Kidney epithelial cell (primary cell): Measurements from ENCODE around the gene ZNF774. TPM values are rescaled to one million over a fixed set of nuclear protein-coding genes. Genes with fewer than 3 reads are reported as not detected.

Experiments used
- DNase-seq: peaks from one replicate; pipeline ENCODE4 v3.0.0-alpha.2; 2010; ENCODE audit warnings: low read depth
- H3K27me3 ChIP-seq: 2 replicates; pipeline ENCODE4 v1.6.0; 2011; ENCODE audit warnings: low read length; ENCODE audit not compliant: control insufficient read depth, insufficient read depth
- H3K36me3 ChIP-seq: 2 replicates; pipeline ENCODE4 v1.5.1; 2011; ENCODE audit warnings: low read length; ENCODE audit not compliant: control insufficient read depth, insufficient read depth
- H3K4me3 ChIP-seq: 2 replicates; pipeline ENCODE4 v1.5.1; 2011; ENCODE audit warnings: low read depth, mild to moderate bottlenecking, control low read depth, low read length
- CTCF ChIP-seq: IDR thresholded peaks from 2 replicates; pipeline ENCODE4 v1.5.1; 2011; ENCODE audit warnings: mild to moderate bottlenecking, moderate library complexity, low read length, control low read depth, inconsistent platforms; ENCODE audit not compliant: insufficient read depth, poor library complexity, severe bottlenecking
- total RNA-seq: library from RNA; depleted of rRNA; stranded (reverse); fragments of >200 nt; gene quantifications from 2 replicates; pipeline ENCODE4 v1.2.3, GENCODE V29; 2015

The ZNF774 gene
- total RNA-seq, 1 donor from 2014 or later: 2.0 TPM

GRCh38 chr15:90411176-90411575, 59.1 kb downstream of the ZNF774 start:
- no peak overlapping the region for H3K4me3 ChIP-seq
- DNase-seq: no peak
- no peak for TF ChIP-seq CTCF
- no peaks in the 10 kb centered on the region for H3K36me3 ChIP-seq
- no peaks in the 10 kb centered on the region for H3K27me3 ChIP-seq

Other genes with a start within 250 kb of the ZNF774 start
- gene IDH2, start 249.8 kb upstream of the ZNF774 start, total RNA-seq: 79.1 and 92.7 TPM in 2 replicates
- gene SEMA4B, start 151.0 kb upstream of the ZNF774 start, total RNA-seq: 44.2 and 51.2 TPM in 2 replicates
- 33.6 and 38.1 TPM in 2 replicates for gene CIB1, start 118.3 kb upstream of the ZNF774 start, total RNA-seq
- gene GDPGP1, start 118.1 kb upstream of the ZNF774 start, total RNA-seq: 8.1 and 11.0 TPM in 2 replicates
- gene TTLL13, start 102.7 kb upstream of the ZNF774 start, total RNA-seq: 0.41 TPM in 1 of 2 replicates, not detected in the other
- 124 and 139 TPM in 2 replicates for gene NGRN, start 86.6 kb upstream of the ZNF774 start, total RNA-seq
- gene IQGAP1, start 36.0 kb downstream of the ZNF774 start, total RNA-seq: 197 and 205 TPM in 2 replicates
- 14.1 and 18.8 TPM in 2 replicates for gene CRTC3, start 177.6 kb downstream of the ZNF774 start, total RNA-seq